GM18520 (cell line): ENCODE data around the gene STXBP5.

ENCODE experiments used
- ATAC-seq: cut with Tn5 transposase; IDR thresholded peaks from one replicate; pipeline ENCODE4 v1.9.1; 2021; ENCODE audit not compliant: unreplicated experiment

STXBP5 gene

DNA sequence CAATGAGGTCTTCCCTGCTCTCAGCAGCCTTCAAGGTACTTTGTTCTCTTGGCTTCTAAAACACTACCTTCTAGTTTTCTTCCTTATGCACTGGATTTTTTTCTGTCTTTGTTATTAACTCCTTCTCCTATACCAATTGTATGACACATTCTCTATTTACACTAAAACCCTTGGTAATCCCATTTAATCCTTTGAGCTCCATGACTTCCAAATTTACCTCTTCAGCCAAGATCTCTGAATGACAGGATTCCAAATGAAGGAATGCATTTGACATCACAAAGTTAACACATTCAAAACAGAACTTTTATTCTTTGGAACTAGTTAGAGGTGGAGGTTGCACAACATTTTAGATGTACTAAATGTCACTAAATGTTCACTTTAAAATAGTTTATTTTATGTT, 217.7 kb downstream of the STXBP5 start:
- no peak for ATAC-seq

DNA sequence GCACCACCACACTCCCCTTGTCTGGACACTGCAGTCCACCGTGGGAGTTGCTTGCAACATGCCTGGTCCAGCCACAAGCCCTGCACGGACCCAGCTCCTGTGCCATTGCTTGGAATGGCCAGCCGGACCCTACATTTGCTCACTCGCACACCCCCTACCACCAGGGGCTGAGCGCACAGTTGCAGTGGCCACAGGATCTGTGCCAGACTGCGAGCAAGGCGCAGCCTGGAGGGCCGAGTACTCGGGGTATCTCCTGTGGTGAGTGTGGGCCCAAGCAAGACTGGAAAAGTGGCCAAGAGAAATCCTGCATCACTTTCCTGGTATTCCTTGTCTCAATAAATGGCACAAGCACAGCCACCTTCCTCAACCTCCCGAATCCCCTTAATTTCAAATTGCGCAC, 218.9 kb downstream of the STXBP5 start:
- ATAC-seq: no peak

DNA sequence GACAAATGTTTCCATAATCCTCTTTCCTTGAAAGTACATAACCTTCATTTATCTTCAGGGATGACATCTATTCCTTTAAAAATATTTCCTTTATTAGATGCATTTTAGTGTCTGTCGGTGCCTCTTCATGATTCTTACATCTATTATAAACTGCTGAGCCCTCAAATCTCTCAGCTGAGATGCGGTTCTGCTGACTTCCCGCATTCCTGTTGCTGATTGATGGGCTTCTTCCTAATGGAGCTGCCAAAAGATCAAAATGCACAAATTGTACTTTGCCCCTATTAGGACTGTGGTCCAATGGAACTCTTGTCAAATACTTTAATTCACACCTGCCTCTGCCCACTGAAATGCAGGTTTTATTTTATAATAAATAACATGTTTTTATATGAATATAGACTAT, 225.6 kb downstream of the STXBP5 start:
- no peak for ATAC-seq

DNA sequence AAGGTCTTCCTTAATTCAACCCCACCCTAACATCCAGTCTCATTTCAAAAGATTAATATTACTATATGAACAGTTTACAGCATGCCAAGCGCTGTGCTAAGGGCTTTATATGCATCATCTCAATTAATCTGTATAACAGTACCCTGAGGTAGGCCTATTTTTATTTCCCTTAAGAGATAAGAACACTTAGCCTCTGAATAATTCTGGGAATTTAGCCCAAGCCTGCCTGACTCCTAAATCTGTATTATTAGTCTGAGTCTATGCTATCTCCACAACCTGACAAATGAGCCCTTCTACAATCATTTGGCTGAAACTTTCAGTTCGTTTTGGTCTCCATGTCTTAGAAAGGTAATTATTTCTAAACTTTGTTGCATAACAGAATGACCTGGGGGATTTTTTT, 226.6 kb downstream of the STXBP5 start:
- no peak for ATAC-seq

DNA sequence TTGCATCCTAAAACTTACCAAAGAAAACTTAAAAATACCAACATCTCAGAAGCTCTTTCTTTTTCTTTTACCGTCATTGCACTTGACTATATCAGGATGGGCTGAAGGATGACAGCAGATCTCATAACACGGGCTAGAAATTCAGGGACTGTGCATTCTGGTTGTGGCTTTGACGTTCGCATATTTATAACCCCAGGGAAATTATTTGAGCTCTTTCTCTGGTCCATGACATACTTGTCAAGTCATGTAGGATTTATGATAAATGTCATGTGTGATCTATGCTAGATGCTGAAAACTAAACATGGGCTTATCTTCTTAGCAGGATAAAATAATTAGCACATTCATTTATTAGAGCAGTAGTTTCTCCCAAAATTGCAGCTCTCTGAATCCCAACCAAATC, 229.9 kb downstream of the STXBP5 start:
- ATAC-seq: no peak

DNA sequence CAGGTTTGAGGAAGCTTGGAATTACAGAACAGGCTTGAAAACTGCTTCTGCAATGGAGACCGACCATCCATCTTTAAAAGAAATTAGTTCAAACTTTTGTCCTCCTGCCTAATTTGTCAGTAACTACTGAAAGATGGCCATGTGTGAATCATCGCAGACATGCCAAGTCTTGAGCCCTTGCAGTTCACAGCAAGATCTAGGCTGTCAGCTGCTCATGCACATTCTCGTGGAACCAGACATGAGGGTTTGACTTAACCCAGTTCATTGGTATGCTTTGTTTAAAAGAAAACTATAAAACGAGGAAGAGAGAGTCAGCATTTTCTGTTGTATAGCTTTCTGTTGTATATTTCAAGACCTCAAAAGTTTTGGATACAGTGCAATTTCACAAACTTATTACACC, 230.3 kb downstream of the STXBP5 start:
- no peak for ATAC-seq

DNA sequence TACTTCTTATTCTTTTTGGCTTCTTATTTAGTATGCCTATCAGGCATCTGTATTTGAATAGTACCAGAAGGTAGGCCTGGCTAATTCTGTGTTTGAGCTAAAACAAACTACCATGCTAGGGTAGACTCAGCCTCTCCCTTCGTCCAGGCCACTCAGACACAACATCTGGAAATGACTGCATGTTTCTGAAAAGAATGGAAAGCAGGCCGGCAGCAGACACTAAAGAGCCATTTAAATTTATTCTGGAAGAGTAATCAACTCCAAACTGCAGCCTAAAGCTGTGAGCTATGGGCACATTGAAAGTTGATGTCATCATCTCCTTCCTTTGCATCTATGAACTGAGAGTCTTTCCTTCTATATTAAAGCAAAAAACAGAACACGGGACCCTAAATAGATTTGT, 233.4 kb downstream of the STXBP5 start:
- no peak for ATAC-seq

DNA sequence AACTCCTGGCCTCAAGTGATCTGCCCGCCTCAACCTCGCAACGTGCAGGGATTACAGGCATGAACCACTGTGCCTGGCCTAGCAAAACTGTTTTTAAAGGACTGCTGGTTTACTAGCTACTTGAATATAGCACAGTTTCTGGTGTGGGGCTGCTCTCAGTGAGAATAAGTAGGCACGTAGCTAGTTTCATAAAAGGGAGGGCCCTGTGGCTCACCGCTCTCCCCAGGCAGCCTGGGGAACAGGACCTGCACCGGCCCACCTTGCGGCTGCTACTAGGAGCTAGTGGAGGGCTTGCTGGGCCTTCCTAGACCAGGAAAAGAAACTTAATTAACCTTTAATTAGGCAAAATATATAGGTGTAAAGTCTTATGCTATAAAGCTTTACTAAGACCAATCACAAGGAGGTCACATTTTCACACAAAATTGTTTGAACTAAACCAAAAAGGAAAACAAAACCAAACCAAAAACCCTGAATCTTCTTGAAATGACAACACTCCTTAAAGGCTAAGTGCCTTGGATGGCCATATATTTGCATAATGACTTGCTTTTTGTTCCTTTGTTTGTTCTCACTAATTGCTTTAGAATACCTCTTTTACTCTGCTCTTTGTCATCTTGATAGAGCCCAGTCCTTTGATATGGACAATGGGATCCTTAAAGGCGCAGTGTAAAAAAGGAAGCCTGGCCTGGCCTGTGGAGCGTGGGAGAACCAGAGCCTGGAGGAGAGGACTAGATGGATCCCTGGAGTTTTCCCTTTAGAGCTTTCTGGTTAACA, 234.7 kb downstream of the STXBP5 start:
- peak; percentile 85 for ATAC-seq
